ENCODE data around the gene OLFML2B.

OLFML2B gene

DNA sequence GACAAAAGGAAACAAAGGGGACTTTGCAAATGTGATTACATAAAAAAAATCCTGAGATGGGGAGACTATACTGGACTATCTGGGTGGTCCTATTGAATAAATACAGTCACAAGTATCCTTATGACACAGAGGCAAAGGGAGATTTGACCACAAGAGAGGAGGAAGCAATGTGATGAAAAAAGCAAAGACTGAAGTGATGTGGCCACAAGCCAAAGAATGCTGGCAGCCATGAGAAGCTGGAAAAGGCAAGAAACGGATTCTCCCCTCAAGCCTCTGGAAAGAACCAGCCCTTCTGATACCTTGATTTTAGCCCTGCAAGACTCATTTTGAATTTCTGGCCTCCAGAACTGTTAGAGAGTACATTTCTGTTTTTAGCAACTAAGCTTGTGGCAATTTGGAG is 36.4 kb downstream of the OLFML2B start:
- in situ Hi-C loops (cut with MboI; ENCODE audit: low pct_unique_long_range_greater_than_20kb, low sequenced_read_pairs) = no loop called here
- no peak for DNase-seq

DNA sequence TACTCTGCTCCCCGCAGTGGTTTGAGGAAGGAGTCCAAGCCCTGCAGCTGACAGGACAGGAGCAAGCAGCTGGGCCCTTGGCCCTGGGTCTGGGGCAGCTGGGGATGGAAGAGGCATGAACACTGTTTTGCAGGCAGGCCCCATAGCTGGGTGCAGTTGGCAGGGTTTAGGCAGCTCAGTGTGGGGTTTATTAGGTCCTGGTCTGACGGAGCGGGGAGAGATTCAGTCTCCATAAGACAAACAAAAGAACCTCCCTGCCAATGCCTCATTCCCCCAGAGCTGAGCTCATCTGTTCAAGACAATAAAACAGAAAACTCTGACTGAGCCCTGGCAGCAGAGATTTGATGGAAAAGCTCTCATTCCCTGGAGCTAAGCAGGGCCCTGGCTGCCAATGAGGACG is 37.3 kb downstream of the OLFML2B start:
- no peak for DNase-seq
- in situ Hi-C loops (cut with MboI; ENCODE audit: low pct_unique_long_range_greater_than_20kb, low sequenced_read_pairs) = no loop called here

DNA sequence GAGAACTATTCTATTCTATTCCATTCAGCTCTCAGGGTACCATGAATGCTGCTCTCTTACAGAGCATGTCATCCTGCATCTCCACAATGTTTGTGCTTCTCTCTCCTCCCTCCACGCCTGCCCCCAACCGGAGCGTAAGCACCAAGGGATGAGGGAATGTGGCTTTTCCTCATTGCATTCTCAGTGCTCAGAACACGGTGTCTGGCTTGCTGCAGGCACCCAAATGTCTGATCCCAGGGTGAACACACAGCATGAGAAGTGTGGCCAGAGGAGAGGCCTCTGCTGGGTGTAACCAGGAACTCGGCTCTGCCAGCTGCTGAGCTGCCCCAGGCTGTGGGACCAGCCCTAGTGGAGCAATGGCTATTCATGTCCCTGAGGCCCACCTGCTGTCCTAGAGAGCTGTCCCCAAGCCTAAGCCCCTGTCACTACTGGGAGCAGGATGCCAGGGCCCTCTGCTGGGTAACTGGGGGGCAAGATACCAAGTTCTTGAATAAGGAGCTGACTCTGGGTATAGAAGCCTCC is 38.3 kb downstream of the OLFML2B start:
- no peak for DNase-seq
- in situ Hi-C loops (cut with MboI; ENCODE audit: low pct_unique_long_range_greater_than_20kb, low sequenced_read_pairs) = no loop called here

DNA sequence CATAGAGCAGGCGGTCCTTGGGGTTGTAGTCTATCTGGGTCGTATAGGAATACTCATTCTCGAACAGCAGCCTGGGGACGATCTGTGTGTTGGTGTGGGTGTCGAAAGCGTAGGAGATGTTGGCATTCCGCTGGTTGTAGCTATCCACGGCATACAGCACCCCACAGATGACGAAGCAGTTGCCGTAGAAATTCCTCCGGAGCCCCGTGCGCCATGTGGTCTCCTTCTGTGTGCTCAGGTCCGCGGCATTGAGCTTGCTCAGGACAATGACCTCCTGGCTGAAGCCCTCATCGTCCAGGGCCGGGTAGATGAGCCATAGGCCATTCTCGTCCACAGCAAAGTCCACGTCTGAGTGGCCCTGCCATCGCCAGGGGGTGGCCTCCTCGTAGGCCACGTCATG is 39.9 kb downstream of the OLFML2B start:
- no peak for DNase-seq
- in situ Hi-C loops (cut with MboI; ENCODE audit: low pct_unique_long_range_greater_than_20kb, low sequenced_read_pairs) = no loop called here

DNA sequence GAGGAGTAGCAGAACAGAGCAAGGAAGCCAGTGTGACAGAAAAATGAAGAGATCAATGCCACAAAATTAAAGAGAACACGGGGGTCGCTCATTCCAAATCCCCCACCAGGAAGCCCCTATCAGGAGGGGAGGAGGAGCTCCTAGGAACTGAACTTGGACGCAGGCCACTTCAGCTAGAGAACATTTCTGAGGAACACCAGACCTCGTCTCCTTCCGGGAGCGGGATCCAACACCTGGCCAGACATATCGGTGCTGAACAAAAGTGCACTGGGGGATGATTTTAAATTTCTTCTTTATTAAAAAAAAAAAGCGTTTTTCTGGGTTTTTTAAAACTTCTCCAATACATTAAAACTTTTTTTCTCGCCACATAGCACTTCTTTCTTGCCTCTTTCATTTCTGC is 40.8 kb downstream of the OLFML2B start:
- no peak for DNase-seq
- in situ Hi-C loops (cut with MboI; ENCODE audit: low pct_unique_long_range_greater_than_20kb, low sequenced_read_pairs) = no loop called here

DNA sequence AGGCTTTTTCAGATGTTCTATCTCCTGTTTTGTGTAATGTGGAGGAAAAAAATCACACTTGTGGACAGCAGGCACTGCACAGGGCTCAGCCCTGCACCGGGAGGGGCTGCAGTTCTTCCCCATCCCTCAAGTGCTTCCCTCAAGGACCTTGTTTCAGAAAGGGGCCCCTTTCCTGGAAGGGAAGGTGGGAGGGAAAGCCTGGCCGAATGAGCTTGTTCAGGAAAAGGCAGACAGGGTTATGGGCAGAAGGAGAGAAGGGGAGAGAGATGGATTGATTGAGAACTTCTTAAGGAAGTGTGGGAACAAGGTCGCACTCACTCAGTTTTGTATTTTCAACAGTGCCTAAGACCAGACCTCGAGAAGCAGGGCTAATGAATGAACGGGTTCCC is 41.2 kb downstream of the OLFML2B start:
- in situ Hi-C loops (cut with MboI; ENCODE audit: low pct_unique_long_range_greater_than_20kb, low sequenced_read_pairs) = no loop called here
- DNase-seq = no peak

DNA sequence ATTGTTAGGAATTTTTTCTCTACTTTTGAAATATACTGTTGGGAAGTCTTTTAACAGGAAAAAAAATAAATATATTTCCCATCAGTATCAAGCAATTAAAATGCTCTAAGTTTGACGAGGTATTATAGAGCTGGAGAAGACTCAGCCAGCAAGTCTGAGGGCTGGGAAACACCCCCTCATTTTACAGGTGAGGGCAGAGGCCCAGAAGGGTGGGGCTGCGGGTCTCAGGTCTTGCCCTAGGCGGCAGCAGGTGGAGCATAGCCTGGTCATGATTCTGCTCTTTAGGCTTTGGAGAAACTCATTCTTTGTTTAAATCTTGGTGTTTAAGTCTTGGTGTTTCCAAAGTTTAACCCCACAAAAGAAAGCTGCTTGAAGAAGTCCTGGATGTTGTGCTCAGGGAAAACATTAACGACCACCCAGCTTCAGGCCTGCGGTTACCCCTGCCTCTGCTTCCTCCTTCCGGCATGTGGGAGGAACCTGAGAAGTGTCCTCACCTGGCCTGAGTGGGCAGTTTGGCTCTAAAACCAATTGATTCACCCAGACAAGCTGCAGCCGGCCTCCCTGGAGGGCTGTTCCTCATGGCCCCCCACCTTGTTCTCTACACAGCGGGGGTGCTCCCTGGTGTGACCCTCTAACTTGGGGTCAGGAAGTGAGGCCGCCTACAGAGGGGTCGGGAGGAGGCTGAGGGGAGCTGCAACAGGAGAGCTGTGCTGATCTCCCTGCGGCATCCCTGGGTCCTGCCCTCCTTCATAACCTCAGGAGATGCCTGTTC is 41.7 kb downstream of the OLFML2B start:
- DNase-seq = no peak
- in situ Hi-C loops (cut with MboI; ENCODE audit: low pct_unique_long_range_greater_than_20kb, low sequenced_read_pairs) = no loop called here

DNA sequence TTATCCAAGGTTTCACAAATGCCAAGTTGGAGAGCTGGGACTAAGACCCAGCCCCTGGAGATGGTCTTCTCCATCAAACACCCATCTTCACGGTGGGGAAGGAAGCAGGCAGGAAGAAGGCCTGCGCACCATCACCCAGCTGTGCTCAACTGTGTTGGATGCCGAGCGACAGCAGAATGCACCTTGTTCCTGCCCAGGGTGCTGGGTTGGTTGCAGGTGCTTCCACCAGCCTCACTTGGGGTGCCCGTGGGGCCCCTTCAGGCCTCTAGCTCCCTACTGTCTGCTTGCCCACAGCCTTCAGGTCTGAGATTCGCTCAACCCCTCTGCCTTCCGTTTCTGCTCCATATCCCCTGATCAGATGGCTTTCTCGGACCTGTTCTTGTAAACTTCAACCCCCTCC is 42.5 kb downstream of the OLFML2B start:
- in situ Hi-C loops (cut with MboI; ENCODE audit: low pct_unique_long_range_greater_than_20kb, low sequenced_read_pairs) = no loop called here
- no peak for DNase-seq

DNA sequence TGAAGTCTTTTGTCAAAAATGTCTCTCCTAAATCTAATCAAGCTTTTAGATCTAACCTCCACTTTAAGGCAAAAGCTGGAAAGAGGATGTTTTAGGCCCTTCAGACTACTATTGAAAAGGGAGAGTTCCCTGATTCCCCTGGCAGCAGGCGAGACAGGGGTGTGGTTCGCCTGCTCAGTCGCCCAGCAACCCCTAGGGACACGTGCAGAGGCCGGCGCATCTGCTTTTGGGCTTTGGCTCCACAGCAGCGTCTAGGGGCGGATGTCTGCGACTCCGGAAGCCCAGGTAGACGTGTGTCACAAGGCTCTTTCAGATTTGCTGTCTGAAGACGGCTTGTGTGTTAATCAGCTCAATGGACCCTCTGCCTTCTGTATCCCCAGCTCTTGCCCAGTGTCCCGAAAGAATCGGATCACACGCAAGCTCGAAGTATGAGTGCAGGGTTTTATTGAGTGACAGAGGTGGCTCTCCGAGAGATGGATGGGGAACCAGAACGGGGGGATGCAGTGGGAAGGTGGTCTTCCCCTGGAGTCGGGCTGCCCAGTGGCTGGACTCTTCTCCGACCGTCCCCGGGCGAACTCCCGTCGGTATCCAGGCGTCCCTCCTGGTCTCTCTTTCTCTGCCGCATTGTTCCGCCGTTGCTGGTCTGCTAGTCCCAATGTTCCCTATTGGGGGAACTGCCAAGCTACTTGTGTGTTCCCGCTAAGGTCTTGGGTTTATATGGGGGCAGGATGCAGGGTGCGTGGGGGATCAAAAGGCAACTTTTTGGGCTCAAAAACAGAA is 45.5 kb downstream of the OLFML2B start:
- DNase-seq = no peak

DNA sequence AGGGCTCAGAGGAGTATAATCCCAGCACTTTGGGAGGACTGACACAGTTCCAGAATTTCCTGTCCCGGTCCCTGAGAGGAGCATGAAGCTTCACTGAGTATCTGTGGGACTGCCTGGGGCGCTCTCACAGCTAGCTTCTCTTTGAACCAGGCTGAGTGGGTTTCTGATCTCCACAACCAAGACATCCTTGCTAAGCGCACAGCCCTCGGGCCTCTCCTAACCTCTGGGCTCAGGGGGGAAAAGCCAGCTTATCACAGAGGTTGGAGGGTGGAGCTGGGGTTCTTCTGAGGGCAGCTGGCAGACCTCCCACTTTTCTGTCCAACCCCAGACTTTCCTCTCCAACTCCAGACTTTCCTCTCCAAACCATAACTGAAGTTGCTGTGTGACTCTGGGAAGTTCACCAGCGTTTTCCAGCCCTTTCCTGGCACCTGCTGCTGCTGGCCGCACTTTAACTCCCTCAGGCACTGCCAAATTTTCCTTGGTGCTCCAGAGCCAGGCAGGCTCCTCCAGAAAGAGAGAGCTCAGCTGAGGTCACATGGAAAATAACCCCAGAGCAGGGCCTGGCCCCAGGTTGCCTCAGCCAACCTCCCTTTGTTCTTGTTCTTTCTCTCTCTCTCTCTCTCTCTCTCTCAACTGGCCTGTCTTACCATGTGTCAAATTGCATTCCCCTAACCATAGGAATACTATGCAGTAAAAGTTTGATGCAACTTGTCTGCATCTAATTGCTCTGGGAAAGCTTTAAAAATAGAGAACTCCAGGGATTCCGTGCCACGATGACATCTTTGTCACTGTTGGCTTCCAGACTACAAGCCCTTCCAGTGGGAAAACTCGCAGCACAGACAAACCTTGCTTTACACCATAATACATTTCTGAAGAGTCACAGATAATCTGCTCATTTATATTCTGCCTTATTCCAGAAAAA is 49.5 kb downstream of the OLFML2B start:
- DNase-seq = no peak
- in situ Hi-C loops (cut with MboI; ENCODE audit: low pct_unique_long_range_greater_than_20kb, low sequenced_read_pairs) = no loop called here

More for the DNA sequence above, 45.5 kb downstream of the OLFML2B start:
- in situ Hi-C loops (cut with MboI; ENCODE audit: low pct_unique_long_range_greater_than_20kb, low sequenced_read_pairs) = no loop called here

DNA sequence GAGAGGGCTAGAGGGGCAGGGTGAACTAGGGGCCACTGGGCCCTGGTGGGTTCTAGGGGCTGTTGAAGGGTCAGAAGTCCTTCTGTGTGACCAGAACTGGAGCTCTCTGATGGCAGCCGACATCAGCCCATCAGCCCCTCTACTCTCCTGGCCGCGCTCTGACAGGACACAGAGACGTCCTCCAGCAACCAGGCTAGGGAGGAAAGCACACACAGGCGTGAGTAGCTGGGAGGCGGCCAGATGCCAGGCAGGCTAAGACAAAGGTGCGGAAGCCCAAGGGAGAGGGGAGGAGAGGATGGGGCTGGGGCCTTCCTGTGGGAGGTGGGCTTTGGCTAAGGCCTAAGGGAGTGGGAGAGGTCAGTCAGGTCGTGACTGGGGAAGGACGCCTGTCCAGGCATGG is 50.8 kb downstream of the OLFML2B start:
- DNase-seq = no peak
- in situ Hi-C loops (cut with MboI; ENCODE audit: low pct_unique_long_range_greater_than_20kb, low sequenced_read_pairs) = no loop called here

DNA sequence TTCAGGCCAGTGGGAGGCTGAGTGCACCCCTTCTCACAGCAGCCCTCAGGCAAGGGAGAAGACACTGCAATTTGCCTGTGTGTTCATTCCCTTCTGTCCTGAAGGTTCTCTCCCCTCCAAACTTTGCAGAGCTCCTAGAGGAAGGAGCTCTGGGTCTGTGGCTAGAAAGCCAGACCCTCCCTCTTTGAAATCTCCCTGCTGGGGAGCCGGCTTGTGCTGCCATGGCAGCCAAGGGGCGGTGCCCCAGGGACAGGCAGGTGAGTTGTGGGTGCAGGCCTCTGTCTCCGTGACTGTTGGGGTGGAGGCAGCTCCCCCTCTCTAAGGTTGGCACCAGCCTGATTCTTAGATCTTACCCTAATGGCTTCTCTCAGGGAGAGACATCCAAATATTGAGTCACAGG is 53.0 kb downstream of the OLFML2B start:
- DNase-seq = no peak
- in situ Hi-C loops (cut with MboI; ENCODE audit: low pct_unique_long_range_greater_than_20kb, low sequenced_read_pairs) = no loop called here

DNA sequence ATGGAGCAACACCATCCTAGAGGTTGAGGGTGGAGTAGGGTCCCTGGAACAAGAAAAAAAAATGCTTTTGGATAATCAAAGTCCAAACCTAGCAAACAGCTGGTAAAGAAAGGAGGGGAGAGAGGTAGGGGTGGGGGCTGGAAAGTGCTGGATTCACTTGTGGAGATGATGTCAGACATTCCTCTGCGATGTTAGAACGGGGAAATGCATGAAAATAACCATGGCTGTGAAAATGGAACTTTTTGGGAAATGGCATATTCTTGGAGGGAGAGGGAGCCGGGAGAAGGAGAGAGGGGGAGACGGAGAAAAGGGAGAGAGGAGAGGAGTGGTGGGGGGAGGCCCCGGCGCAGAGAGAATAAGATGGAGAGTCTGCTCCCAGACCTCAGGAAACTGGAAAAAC is 53.6 kb downstream of the OLFML2B start:
- in situ Hi-C loops (cut with MboI; ENCODE audit: low pct_unique_long_range_greater_than_20kb, low sequenced_read_pairs) = no loop called here

DNA sequence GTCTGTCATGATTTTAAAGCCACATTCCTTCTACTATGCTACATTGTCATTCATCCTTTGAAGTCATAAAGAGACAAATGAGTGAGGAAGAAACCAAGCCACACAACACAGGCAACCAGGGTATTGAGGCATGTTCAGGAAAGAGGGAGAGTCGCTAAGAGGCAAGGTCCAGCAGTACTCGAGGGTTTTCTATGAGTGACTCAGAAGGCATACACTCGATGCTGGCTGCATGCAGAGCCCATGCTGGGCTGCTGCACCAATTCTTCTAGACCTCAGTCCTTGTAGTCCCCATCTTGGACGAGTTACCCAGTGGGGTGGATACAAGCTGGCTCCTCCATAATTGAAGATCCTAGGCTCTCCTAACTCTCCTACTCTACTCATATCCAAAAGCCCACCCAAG is 57.6 kb downstream of the OLFML2B start:
- DNase-seq = no peak
- in situ Hi-C loops (cut with MboI; ENCODE audit: low pct_unique_long_range_greater_than_20kb, low sequenced_read_pairs) = no loop called here

More for the DNA sequence above, 53.6 kb downstream of the OLFML2B start:
- no peak for DNase-seq

DNA sequence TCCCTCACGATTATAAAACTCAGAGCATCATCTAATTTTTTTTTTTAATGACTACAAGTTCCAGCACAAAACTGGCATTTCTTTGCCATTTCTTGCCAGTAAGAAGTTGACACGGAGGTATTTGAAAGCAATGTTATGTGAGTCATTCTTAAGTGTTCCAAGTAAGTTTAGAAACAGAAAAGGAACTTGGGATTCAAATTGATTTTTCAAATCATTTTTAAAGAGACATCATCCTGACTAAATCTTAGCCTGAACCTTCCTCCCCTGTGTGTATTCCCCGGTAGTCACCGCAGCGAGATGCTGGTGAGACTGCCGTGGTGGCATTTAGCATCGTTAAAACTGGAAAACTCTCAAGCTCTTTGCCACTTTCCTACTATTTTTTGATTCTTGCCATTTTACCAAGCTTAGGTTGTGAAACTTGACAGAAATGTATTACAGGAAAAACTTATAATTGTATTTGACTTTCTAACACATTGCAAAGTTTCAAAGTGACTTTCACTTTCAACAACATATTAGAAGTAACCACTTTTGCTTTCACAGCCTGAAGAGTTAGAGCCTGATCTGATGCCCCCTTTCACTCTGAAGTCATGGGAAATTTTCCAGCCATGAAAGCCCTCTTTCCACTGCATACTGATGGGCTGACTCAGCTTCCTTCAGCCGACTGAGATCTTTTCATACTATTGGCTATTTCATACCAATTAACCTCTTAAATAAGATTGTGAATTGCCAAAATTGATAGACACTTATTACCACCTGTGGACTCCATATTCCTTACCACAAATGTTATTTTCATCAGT is 61.4 kb downstream of the OLFML2B start:
- no peak for DNase-seq
- in situ Hi-C loops (cut with MboI; ENCODE audit: low pct_unique_long_range_greater_than_20kb, low sequenced_read_pairs) = no loop called here

DNA sequence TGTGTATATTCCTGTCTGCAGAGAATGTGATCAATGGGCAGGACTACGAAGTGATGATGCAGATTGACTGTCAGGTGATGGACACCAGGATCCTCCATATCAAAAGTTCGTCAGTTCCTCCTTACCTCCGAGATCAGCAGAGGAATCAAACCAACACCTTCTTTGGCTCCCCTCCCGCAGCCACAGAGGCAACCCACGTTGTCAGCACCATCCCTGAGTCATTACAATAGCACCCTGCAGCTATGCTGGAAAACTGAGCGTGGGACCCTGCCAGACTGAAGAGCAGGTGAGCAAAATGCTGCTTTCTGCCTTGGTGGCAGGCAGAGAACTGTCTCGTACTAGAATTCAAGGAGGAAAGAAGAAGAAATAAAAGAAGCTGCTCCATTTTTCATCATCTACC is 65.2 kb downstream of the OLFML2B start:
- DNase-seq = no peak
- in situ Hi-C loops (cut with MboI; ENCODE audit: low pct_unique_long_range_greater_than_20kb, low sequenced_read_pairs) = no loop called here

DNA sequence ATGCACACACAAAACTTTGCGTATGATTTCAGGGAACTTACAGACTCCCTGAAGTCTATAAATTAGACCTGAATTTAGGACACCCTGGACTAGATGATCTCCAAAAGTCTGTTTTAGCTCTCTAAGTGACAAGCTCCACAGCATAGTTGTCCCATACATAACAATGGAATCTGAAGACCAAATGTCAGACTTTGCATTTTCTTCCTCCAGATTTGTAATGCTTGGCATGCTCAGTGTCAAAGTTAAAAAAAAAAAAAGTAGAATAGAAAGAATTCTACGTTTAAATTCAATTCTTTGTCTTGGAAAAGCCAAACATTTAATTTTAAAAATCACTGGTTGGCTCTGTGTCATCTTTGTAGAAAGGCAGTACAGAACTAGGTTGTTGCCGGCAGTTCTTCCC is 66.7 kb downstream of the OLFML2B start:
- in situ Hi-C loops (cut with MboI; ENCODE audit: low pct_unique_long_range_greater_than_20kb, low sequenced_read_pairs) = no loop called here

DNA sequence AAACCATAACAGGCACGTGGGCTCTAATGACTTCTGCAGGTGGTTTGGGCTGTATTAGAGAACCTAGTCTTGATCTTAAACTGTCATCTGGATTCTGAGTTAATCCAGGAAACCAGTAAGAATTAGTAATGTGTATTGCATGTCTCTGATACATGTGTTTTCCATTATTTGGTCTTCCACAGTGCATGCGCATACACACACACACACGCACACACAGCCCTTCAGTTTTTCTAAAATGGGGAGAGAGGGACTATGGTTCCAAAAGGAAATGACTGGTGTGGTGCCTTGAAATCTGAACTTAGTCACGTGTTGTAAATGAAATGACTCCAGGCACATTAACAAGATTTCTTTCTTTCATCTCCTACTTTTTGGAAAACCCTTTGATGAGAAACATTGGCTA is 67.6 kb downstream of the OLFML2B start:
- DNase-seq = no peak
- in situ Hi-C loops (cut with MboI; ENCODE audit: low pct_unique_long_range_greater_than_20kb, low sequenced_read_pairs) = no loop called here

More for the DNA sequence above, 66.7 kb downstream of the OLFML2B start:
- DNase-seq = no peak

DNA sequence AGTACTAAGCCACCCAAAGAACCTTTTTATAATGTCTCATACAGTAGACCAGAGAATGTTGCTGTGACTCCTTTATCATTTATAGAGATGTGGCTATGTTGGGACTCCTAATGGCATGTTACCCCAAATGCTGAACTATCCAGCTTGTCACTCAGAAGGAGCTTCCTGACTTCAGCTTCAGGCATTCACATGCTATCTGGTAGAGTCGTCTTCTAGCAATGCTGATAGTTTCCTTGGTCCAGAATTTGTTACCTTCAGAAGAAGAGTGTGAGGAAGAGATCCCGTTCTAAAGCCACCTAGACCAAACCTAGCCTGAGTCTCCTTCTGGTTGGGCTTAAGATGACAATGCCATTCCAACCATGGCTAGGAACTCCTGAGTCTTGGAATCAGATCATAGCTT is 68.1 kb downstream of the OLFML2B start:
- in situ Hi-C loops (cut with MboI; ENCODE audit: low pct_unique_long_range_greater_than_20kb, low sequenced_read_pairs) = no loop called here
- DNase-seq = no peak
